A673 (cell line): ENCODE measurements around the gene EXT2.

Experiments used
- CTCF ChIP-seq: fragments of 300-800, 200-600 bp; sonication (generic); conservative IDR thresholded peaks from 2 replicates; pipeline ENCODE4 v1.5.1; 2017; ENCODE audit warnings: low read depth, mild to moderate bottlenecking, antibody characterized with exemption, low read length, moderate library complexity, mixed read lengths
- EZH2 ChIP-seq: fragments of 200-600 bp; sonication (generic); IDR thresholded peaks from 2 replicates; pipeline ENCODE4 v1.6.1; 2017; ENCODE audit warnings: borderline replicate concordance, low read depth, mild to moderate bottlenecking, mixed read lengths, antibody characterized with exemption, low read length; ENCODE audit not compliant: poor library complexity, severe bottlenecking

- TF ChIP-seq CTCF, result no peak
- TF ChIP-seq EZH2, result no peak
Observed at GRCh38 chr11:44067266-44067665, 28.2 kb upstream of the EXT2 start.
